ENCODE measurements around the gene ZNF792. TPM values are rescaled to one million over a fixed set of nuclear protein-coding genes. Genes with fewer than 3 reads are reported as not detected.
"Not testable (repeated sequence)": the region's sequence is repeated elsewhere in the genome, so short reads cannot be mapped to it uniquely, and the experiment has no call there.

ZNF792 gene
- total RNA-seq, 1 donor from 2014 or later = 5.9 TPM

GRCh38 chr19:35009424-35010415 is 45.7 kb upstream of the ZNF792 start:
- Mint-ChIP-seq H3K4me1 (ENCODE audit: low read depth, unreplicated experiment) (no peaks in the 10 kb centered on the region), H3K27ac (ENCODE audit: unreplicated experiment) (no peak overlapping the region), H3K27me3 (ENCODE audit: low read depth, unreplicated experiment) (no peaks in the 10 kb centered on the region), H3K4me3 (ENCODE audit: unreplicated experiment) (no peak overlapping the region), H3K36me3 (ENCODE audit: low read depth, unreplicated experiment) (peaks cover 32% of the 10 kb centered on the region), H3K9me3 (ENCODE audit: unreplicated experiment) (peaks cover 3% of the 10 kb centered on the region)
- peaks cover 12% of the 10 kb centered on the region for H3K36me3 ChIP-seq (ENCODE audit: insufficient read depth, low read length)
- H2AFZ ChIP-seq (ENCODE audit: low read depth, low read length) = no peak overlapping the region
- no peaks in the 10 kb centered on the region for H3K27me3 ChIP-seq (ENCODE audit: insufficient read depth, low read length)
- peaks cover 58% of the 10 kb centered on the region for H4K20me1 ChIP-seq (ENCODE audit: insufficient read depth, low read length)
- H3K27ac ChIP-seq (ENCODE audit: low read depth, low read length) = no peak overlapping the region
- DNase-seq (ENCODE audit: low read depth) = no peak
- no peak overlapping the region for H3K9ac ChIP-seq (ENCODE audit: low read length)
- peaks cover 31% of the 10 kb centered on the region for H3K79me2 ChIP-seq (ENCODE audit: insufficient read depth, low read length)
- H3K4me2 ChIP-seq (ENCODE audit: low read length) = no peak overlapping the region
- no peak for FAIRE-seq
- H3K4me3 ChIP-seq (ENCODE audit: insufficient read depth, low read depth, low read length) = no peak overlapping the region
- TF ChIP-seq CTCF (IDR thresholded peaks at IDR 0.05; ENCODE audit: insufficient read depth, low read depth, low read length) (no peak), EZH2 (IDR thresholded peaks at IDR 0.05; ENCODE audit: insufficient read depth, low read length) (no peak)
- peaks cover 15% of the 10 kb centered on the region for H3K4me1 ChIP-seq (ENCODE audit: insufficient read depth, low read length)
- H3K9me3 ChIP-seq (ENCODE audit: insufficient read depth, low read depth, low read length) = peaks cover 2% of the 10 kb centered on the region

GRCh38 chr19:35008891-35009341 is 44.9 kb upstream of the ZNF792 start:
- FAIRE-seq = no peak
- no peak overlapping the region for H3K4me2 ChIP-seq (ENCODE audit: low read length)
- peaks cover 15% of the 10 kb centered on the region for H3K4me1 ChIP-seq (ENCODE audit: insufficient read depth, low read length)
- H3K27me3 ChIP-seq (ENCODE audit: insufficient read depth, low read length) = no peaks in the 10 kb centered on the region
- Mint-ChIP-seq H3K9me3 (ENCODE audit: unreplicated experiment) (peaks cover 3% of the 10 kb centered on the region), H3K36me3 (ENCODE audit: low read depth, unreplicated experiment) (peaks cover 26% of the 10 kb centered on the region), H3K27me3 (ENCODE audit: low read depth, unreplicated experiment) (no peaks in the 10 kb centered on the region), H3K4me1 (ENCODE audit: low read depth, unreplicated experiment) (peaks cover 5% of the 10 kb centered on the region), H3K4me3 (ENCODE audit: unreplicated experiment) (no peak overlapping the region), H3K27ac (ENCODE audit: unreplicated experiment) (no peak overlapping the region)
- H3K36me3 ChIP-seq (ENCODE audit: insufficient read depth, low read length) = peaks cover 8% of the 10 kb centered on the region
- H4K20me1 ChIP-seq (ENCODE audit: insufficient read depth, low read length) = peaks cover 65% of the 10 kb centered on the region
- peaks cover 2% of the 10 kb centered on the region for H3K9me3 ChIP-seq (ENCODE audit: insufficient read depth, low read depth, low read length)
- peaks cover 39% of the 10 kb centered on the region for H3K79me2 ChIP-seq (ENCODE audit: insufficient read depth, low read length)
- no peak for TF ChIP-seq CTCF (IDR thresholded peaks at IDR 0.05; ENCODE audit: insufficient read depth, low read depth, low read length)
- TF ChIP-seq EZH2 (IDR thresholded peaks at IDR 0.05; ENCODE audit: insufficient read depth, low read length) = no peak
- DNase-seq (ENCODE audit: low read depth) = no peak
- no peak overlapping the region for H3K9ac ChIP-seq (ENCODE audit: low read length)
- no peak overlapping the region for H2AFZ ChIP-seq (ENCODE audit: low read depth, low read length)
- no peak overlapping the region for H3K4me3 ChIP-seq (ENCODE audit: insufficient read depth, low read depth, low read length)
- H3K27ac ChIP-seq (ENCODE audit: low read depth, low read length) = no peak overlapping the region

GRCh38 chr19:35007427-35007826 is 43.4 kb upstream of the ZNF792 start:
- H3K9ac ChIP-seq (ENCODE audit: low read length); FAIRE-seq; H3K27me3 ChIP-seq (ENCODE audit: insufficient read depth, low read length); H3K4me3 ChIP-seq (ENCODE audit: insufficient read depth, low read depth, low read length); DNase-seq (ENCODE audit: low read depth); H3K4me3 Mint-ChIP-seq (ENCODE audit: unreplicated experiment); H3K9me3 Mint-ChIP-seq (ENCODE audit: unreplicated experiment); H3K4me2 ChIP-seq (ENCODE audit: low read length); H3K27me3 Mint-ChIP-seq (ENCODE audit: low read depth, unreplicated experiment); H3K27ac ChIP-seq (ENCODE audit: low read depth, low read length); H3K36me3 ChIP-seq (ENCODE audit: insufficient read depth, low read length); H2AFZ ChIP-seq (ENCODE audit: low read depth, low read length); H3K9me3 ChIP-seq (ENCODE audit: insufficient read depth, low read depth, low read length); H3K27ac Mint-ChIP-seq (ENCODE audit: unreplicated experiment): not testable (repeated sequence)
- Mint-ChIP-seq H3K36me3 (ENCODE audit: low read depth, unreplicated experiment) (peaks cover 24% of the 10 kb centered on the region), H3K4me1 (ENCODE audit: low read depth, unreplicated experiment) (peaks cover 17% of the 10 kb centered on the region)
- peaks cover 22% of the 10 kb centered on the region for H3K4me1 ChIP-seq (ENCODE audit: insufficient read depth, low read length)
- H3K79me2 ChIP-seq (ENCODE audit: insufficient read depth, low read length) = peaks cover 54% of the 10 kb centered on the region
- peaks cover 69% of the 10 kb centered on the region for H4K20me1 ChIP-seq (ENCODE audit: insufficient read depth, low read length)
